HG02884 (cell line): ENCODE data around the gene LRFN2.

Experiments
- ATAC-seq: cut with Tn5 transposase; IDR thresholded peaks from one replicate; pipeline ENCODE4 v1.9.1; 2021; ENCODE audit warnings: mild to moderate bottlenecking, moderate library complexity; ENCODE audit not compliant: unreplicated experiment

LRFN2 gene

DNA sequence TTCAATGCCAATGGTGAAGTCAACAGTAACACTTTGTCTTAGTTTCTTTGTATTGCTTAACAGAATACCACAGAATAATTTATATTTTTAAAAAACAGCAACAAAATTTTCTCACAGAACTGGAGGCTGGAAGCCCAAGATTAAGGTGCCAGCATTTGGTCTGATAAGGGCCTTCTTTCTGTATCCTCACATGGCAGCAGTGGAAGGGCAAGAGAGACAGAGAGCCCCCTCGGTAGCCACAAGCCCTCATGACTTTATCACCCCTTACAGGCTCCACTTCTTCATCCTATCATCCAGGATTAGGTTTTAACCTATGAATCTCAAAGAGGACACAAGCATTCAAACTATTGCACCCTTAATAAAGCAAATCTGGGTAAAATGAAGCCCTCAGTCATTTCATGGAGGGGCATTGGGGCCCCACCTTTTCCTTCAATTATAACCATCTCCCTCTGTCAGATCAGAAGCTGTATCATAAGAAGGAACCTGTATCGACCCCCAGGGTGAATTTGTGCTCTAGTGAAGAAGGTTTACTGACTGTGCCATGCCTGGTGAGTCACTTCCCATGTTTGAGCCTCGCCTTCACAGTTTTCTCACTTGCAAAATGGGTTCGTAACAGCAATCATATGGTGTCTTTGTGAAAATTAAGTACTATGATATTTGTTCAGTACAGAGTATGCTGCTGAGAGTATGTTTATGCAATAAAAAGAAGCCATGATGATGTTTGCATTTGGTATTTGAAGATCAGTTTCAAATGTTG is 178.2 kb downstream of the LRFN2 start:
- no peak for ATAC-seq

- no peak for ATAC-seq
Measured at GRCh38 chr6:40407239-40407638, 179.9 kb downstream of the LRFN2 start.

DNA sequence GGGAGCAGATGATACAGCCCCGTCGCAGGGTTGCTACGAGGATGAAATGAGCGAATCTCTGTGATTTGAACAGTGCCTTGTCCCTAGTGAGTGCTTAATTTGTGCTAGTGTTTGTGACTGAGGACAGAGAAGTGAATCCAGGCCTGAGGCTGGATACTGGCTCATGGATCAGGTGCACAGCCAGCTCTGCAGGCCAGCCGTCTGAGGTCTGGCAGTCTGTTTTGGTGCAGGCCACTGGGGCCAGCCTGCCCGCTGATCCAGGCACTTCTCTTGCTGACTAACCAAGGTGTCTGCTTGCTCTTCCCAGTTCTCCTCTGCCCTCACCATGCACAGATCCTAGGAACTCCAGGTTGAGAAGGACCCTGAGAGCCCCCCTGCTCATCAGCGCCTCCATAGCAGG is 181.0 kb downstream of the LRFN2 start:
- no peak for ATAC-seq

DNA sequence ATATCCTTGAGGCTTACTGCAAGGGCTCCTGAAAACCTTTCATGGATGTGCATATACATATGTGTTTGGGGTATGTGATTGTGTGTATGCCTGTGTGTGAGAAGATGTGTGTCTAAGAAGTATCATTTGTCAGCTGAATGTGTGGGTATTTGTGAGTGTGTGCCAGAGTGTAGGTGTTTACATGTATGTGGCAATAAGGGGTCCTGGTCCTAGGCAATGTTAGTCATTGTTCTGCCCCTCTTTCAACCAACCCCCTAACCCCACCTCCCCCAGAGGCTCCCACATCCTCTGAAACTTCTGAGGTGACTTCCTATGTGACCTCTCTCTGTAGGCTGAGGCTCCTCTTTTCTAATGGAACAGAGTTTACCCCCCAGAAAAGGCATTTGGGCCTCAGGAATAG is 186.4 kb downstream of the LRFN2 start:
- ATAC-seq = no peak

DNA sequence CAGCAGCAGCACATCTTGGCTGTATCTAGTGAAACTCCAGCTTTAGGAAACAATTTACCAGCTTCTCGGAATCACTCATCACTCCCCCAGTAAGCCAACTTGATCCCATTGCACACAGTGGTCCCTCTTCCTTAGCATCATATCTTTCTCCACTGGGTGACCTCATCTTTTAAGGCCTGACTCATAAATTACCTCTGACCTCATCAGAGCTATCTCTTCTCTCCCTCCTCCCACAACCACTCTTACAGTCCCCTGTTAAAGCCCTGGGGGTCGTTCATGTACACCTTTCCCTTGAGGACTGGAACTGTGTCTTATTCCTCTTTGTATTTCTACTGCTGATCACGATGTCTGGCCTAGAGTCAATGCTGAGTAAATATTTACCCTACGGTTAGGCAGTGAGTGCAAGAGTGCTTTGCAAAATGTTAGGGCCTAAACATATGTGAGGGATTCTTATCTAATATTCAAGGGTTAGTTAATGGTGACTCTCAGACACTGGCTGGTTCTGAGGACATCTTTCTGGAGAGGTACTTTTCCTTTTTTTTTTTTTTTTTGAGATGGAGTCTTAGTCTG is 187.2 kb downstream of the LRFN2 start:
- ATAC-seq = no peak

- ATAC-seq = no peak
Measured at GRCh38 chr6:40398810-40399477, 188.2 kb downstream of the LRFN2 start.

- no peak for ATAC-seq
Measured at GRCh38 chr6:40398034-40398691, 189.0 kb downstream of the LRFN2 start.

GRCh38 chr6:40397287-40398033 is 189.7 kb downstream of the LRFN2 start:
- ATAC-seq = no peak

- no peak for ATAC-seq
Measured at GRCh38 chr6:40395698-40396076, 191.5 kb downstream of the LRFN2 start.

DNA sequence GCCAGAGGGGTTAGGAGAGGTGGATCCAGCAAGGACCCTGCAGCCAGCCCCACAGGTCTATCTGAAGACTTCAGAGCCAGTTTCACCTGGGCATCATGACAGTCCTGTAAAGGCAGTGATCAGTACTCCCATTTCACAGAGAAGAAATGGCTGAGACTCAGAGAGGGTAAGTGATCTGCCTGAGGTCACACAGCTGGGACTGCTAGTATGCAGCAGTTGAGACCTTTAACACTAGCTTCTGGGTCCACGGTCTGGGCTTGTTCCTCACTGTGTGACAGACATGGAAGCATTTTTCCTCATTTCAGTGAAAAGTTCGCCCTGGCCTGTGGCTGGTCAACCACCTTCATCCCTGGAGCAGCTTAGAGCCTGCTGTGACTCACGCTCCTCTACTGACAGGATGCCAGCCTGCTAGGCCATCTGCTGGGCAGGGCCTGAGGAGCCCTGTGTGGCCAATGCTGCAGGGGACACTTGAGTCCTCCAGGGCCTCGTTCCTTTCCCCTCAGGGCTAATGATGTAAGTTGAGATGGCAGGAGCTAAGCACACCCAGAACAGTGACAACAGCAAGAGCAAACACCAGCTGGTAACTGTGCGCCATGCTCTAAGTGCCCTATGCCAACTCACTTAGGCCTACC is 192.0 kb downstream of the LRFN2 start:
- no peak for ATAC-seq

DNA sequence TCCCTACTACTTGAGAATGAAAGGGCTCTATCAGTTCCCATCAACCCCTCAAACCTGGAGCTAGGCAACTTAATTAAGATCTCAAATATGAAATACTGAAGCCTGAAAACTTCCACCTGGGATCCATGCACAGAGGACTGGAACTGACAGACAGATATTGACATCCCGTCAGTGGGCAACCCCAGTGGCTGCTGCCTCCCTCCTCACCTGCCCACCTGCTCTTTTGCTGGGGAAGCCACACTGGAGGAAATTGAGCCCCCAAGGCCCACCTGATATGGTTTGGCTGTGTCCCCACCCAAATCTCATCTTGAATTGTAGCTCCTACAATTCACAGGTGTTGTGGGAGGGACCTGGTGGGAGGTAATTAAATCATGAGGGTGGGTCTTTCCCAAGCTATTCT is 192.8 kb downstream of the LRFN2 start:
- no peak for ATAC-seq

- ATAC-seq = no peak
Measured at GRCh38 chr6:40393641-40394040, 193.5 kb downstream of the LRFN2 start.

DNA sequence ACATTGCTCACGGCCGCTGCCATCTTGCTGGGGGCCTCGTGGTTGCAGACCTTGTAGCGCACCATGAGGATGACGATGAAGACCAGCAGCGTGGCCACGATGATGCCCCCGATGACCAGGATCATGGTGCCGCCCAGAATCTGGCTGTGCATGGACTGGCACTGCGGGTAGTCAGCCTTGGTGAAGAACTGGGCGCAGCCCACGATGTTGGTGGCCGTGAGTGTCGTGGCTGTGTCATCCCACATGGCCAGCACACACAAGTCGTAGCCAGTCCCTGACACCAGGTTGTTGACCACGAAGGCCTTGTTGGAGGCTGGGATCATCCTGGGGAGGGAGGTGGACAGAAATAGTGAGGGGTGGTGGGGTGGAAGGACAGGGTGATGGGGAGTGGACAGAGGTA is 194.6 kb downstream of the LRFN2 start:
- ATAC-seq = no peak

GRCh38 chr6:40391851-40392517 is 195.2 kb downstream of the LRFN2 start:
- no peak for ATAC-seq

DNA sequence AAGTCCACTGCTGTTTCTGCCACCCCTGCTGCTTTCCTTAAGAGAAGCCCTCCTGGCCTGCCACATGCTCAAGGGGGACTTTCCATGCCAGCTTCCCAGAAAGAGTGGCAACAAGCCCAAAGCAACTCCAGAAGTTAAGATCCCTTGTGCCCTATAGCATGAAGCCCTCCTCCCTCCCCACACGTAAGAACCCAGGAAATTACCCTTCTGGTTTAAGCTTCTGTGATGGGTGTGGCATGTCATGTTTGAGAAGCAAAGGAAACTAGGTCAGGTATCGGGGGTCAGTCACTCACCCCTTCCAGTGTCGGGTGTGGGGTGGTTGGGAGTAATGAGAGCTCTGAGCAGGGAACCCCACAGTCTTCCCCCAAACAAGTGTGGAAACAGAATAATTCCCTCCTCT is 196.1 kb downstream of the LRFN2 start:
- no peak for ATAC-seq

DNA sequence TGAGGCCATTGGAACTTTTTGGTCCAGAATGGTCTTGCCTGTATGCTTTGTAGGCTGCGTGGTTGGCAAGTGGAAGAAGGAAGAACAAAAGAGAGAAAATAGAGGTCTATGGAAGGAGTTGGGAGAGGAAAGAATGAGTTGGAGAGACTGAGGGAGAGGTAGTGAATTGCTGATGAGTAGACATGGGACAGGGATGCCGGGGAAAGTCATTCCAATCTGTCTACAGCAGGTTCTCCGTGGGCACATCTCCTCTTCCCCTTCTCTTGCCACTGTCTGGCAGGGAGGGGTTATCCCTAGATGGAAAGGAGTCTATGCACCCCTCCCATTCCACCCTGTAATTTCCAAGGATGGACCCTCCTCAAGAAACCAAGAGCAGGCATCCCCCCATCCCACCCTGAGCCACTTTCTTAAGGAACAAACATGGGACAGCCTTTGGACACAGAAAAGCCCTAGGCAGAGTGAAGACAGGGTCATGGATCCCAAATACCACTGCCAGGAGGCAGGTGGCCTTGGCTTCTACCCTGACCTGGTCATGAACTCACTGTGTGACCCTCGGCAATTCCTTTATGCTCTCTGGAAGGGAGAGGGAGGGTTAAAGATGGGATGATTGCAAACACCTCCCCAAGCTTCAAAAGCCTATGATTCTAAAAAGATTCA is 196.9 kb downstream of the LRFN2 start:
- ATAC-seq = no peak

GRCh38 chr6:40389254-40389653 is 197.9 kb downstream of the LRFN2 start:
- no peak for ATAC-seq

GRCh38 chr6:40387871-40388264 is 199.3 kb downstream of the LRFN2 start:
- ATAC-seq = no peak

DNA sequence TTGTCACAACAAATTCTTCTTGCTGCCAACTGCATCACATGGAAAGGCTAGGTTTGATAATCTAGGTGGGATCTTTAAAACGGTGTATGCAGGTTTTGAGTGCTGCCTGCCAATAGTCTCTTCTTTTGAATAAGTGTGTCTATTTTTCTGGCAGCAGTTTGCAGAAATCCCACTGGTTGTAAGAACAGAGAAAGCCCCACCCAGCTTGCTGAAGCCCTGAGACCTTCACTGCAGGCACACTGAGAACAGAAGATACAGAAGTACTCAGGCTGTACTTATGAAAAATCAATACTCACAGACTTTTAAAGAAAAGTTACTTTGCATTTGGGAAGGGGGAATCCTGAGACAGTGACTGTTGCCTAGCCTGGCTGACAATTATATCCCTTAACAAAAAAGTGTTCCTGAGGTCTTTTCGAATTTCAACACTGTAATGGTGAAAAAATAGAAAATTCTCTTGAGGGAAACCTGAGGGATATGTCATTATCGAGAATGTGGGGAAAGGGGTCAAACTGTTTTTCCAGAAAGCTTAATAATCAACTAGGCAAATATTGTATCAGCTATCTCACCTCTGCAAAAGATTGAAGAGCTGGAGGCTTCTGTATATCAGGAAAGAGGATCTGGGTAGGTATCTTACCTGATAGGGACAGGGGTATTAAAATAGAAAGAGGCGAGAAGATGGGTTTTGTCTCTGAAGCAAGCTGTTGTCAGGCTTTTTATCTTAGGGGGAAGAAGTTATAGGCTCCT is 199.9 kb downstream of the LRFN2 start:
- ATAC-seq = no peak
